ENCODE data around the gene IER3. TPM values are rescaled to one million over a fixed set of nuclear protein-coding genes. Genes with fewer than 3 reads are reported as not detected.

Gene IER3
- total and polyA plus RNA-seq, 7 donors, result 20.1 to 193 (median 65.3) TPM

- WGBS, 2 donors, result 81 to 90% methylated on average over 5 of the region's 5 CpGs
- DNase-seq, result no peak
- no peaks in the 10 kb centered on the region for H3K36me3 ChIP-seq
- H3K9me3 ChIP-seq, result no peaks in the 10 kb centered on the region
- peaks cover 0 to 44% (median 28%) of the 10 kb centered on the region in 4 donors for H3K4me1 ChIP-seq
- H3K4me3 ChIP-seq, result no peak overlapping the region
- peak overlapping the region; percentile 60 to 92 (median 80) for H3K27ac ChIP-seq
- H3K27me3 ChIP-seq, result no peaks in the 10 kb centered on the region
- intact Hi-C loops (cut with DNase I), result no loop called here
- TF ChIP-seq POLR2AphosphoS5 (IDR thresholded peaks at IDR 0.05) (no peak), POLR2A (IDR thresholded peaks at IDR 0.05) (no peak), EP300 (IDR thresholded peaks at IDR 0.05) (no peak), CTCF (IDR thresholded peaks at IDR 0.05) (no peak)
Observed at GRCh38 chr6:30769853-30770524, 25.6 kb upstream of the IER3 start.

GRCh38 chr6:30769088-30769852, 24.9 kb upstream of the IER3 start:
- TF ChIP-seq EP300 (IDR thresholded peaks at IDR 0.05) (peak in 2 of 4 donors; percentile 13 to 51), CTCF (IDR thresholded peaks at IDR 0.05) (no peak), POLR2AphosphoS5 (IDR thresholded peaks at IDR 0.05) (peak in 2 of 4 donors; percentile 56 to 68), POLR2A (IDR thresholded peaks at IDR 0.05) (no peak)
- Histone ChIP-seq H3K27ac (peak overlapping the region; percentile 60 to 92 (median 80)), H3K4me1 (peaks cover 0 to 43% (median 26%) of the 10 kb centered on the region in 4 donors), H3K27me3 (no peaks in the 10 kb centered on the region), H3K9me3 (no peaks in the 10 kb centered on the region), H3K36me3 (no peaks in the 10 kb centered on the region), H3K4me3 (no peak overlapping the region)
- peak; percentile 91 for DNase-seq
- intact Hi-C loops (cut with DNase I), result no loop called here
- WGBS, 2 donors, result 20 to 62% methylated on average over 16 of the region's 16 CpGs

DNA sequence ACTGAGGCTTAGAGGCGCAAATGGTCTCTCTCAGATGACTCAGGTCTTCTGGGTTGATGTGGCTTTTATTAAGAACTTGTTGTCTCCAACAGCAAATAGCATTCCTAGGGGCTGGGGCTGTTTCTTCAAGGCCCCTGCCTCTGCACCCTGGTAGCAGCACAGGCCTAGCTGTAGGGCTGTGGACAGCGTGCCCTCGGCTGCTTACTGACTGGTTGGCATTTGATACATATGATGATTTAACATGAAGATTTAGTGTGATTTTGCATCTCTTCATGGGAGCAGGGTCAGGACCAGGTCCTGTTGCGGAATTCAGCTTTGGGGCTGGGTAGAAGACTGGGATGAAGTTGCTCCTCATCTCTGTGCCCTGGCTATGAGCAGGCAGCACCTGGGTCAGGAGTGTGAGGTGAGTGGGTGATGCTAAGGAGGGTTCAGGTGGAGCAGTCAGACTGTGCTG, 24.3 kb upstream of the IER3 start:
- H3K27me3 ChIP-seq, result no peaks in the 10 kb centered on the region
- no peak for DNase-seq
- peaks cover 0 to 48% (median 32%) of the 10 kb centered on the region in 4 donors for H3K4me1 ChIP-seq
- intact Hi-C loops (cut with DNase I), result no loop called here
- TF ChIP-seq CTCF (IDR thresholded peaks at IDR 0.05), result no peak
- TF ChIP-seq POLR2AphosphoS5 (IDR thresholded peaks at IDR 0.05), result no peak
- no peak for TF ChIP-seq EP300 (IDR thresholded peaks at IDR 0.05)
- TF ChIP-seq POLR2A (IDR thresholded peaks at IDR 0.05), result no peak
- no peaks in the 10 kb centered on the region for H3K9me3 ChIP-seq
- WGBS, 2 donors, result 96 to 97% methylated on average over 4 of the region's 4 CpGs
- no peak overlapping the region for H3K4me3 ChIP-seq
- no peaks in the 10 kb centered on the region for H3K36me3 ChIP-seq
- H3K27ac ChIP-seq, result peak overlapping the region in 3 of 4 donors; percentile 75 to 92 (median 84)

- Histone ChIP-seq H3K36me3 (no peaks in the 10 kb centered on the region), H3K4me1 (peaks cover 0 to 55% (median 35%) of the 10 kb centered on the region in 4 donors), H3K9me3 (no peaks in the 10 kb centered on the region), H3K27me3 (no peaks in the 10 kb centered on the region), H3K27ac (peak overlapping the region in 2 of 4 donors; percentile 84 to 92), H3K4me3 (no peak overlapping the region)
- intact Hi-C loops (cut with DNase I), result no loop called here
- DNase-seq, result no peak
- WGBS, 2 donors, result 94 to 98% methylated on average over 1 of the region's 1 CpG
- TF ChIP-seq CTCF (IDR thresholded peaks at IDR 0.05), result no peak
- TF ChIP-seq POLR2A (IDR thresholded peaks at IDR 0.05), result no peak
- no peak for TF ChIP-seq EP300 (IDR thresholded peaks at IDR 0.05)
- no peak for TF ChIP-seq POLR2AphosphoS5 (IDR thresholded peaks at IDR 0.05)
Observed at GRCh38 chr6:30767944-30768301, 23.6 kb upstream of the IER3 start.

Data from sigmoid colon (tissue), 7 donors.